Fibroblast of skin of right biceps (primary cell): ENCODE results near the gene SCN1A.

ENCODE experiments used
- DNase-seq: peaks from one replicate; pipeline ENCODE4 v3.0.0-alpha.2; 2013

The SCN1A gene

GRCh38 chr2:165967746-165968145, 160.1 kb downstream of the SCN1A start:
- no peak for DNase-seq

GRCh38 chr2:165961818-165962217, 166.0 kb downstream of the SCN1A start:
- no peak for DNase-seq

- no peak for DNase-seq
Observed at GRCh38 chr2:165959371-165959770, 168.4 kb downstream of the SCN1A start.

GRCh38 chr2:165958313-165958960, 169.4 kb downstream of the SCN1A start:
- no peak for DNase-seq

- DNase-seq, result no peak
Observed at GRCh38 chr2:165957030-165957675, 170.7 kb downstream of the SCN1A start.

GRCh38 chr2:165953655-165954606, 173.9 kb downstream of the SCN1A start, which contains the start of gene TTC21B:
TTC21B (minus strand) TSS chr2:165953776; CDS start chr2:165953705, 71 bp downstream.
- DNase-seq, result peak; percentile 96

- no peak for DNase-seq
Observed at GRCh38 chr2:165953306-165953654, 174.5 kb downstream of the SCN1A start.

- DNase-seq, result no peak
Observed at GRCh38 chr2:165952741-165953211, 175.0 kb downstream of the SCN1A start.

- DNase-seq, result no peak
Observed at GRCh38 chr2:165952085-165952484, 175.7 kb downstream of the SCN1A start.

GRCh38 chr2:165950438-165950837, 177.4 kb downstream of the SCN1A start:
- no peak for DNase-seq

GRCh38 chr2:165941827-165942226, 186.0 kb downstream of the SCN1A start:
- DNase-seq, result no peak

- DNase-seq, result no peak
Observed at GRCh38 chr2:165938237-165938636, 189.6 kb downstream of the SCN1A start.
